Motor neuron (in vitro differentiated cells): ENCODE measurements around the gene DRD5. TPM values are rescaled to one million over a fixed set of nuclear protein-coding genes. Genes with fewer than 3 reads are reported as not detected.
"Not testable (repeated sequence)": the region's sequence is repeated elsewhere in the genome, so short reads cannot be mapped to it uniquely, and the experiment has no call there.

ENCODE experiments used
- ATAC-seq, 8 experiments: fragments of 200-7000 bp; cut with Tn5 transposase; replicated peaks in 6 of 8; 2 replicates each; pipeline ENCODE4 v1.8.0; 2021; ENCODE audit warnings: mild to moderate bottlenecking in 8 of 8, moderate library complexity in 8 of 8
- H3K27ac ChIP-seq, 2 donors: fragments of 250-450 bp; sonication (Bioruptor Pico); 2 replicates each; pipeline ENCODE4 v1.9.0; 2021; ENCODE audit warnings: antibody characterized with exemption in 2 of 2, mild to moderate bottlenecking in 2 of 2, moderate library complexity in 1 of 2
- H3K4me1 ChIP-seq, 2 donors: fragments of 250-450 bp; sonication (Bioruptor Pico); replicated peaks in 1 of 2; 2 replicates each; pipeline ENCODE4 v1.6.1; 2021; ENCODE audit warnings: antibody characterized with exemption in 2 of 2, mild to moderate bottlenecking in 2 of 2, moderate library complexity in 1 of 2
- H3K4me3 ChIP-seq, 5 donors: fragments of 250-450 bp; sonication (Bioruptor Pico); 2 replicates each; pipeline ENCODE4 v1.9.0; 2021; ENCODE audit warnings: antibody characterized with exemption in 5 of 5, mild to moderate bottlenecking in 5 of 5, moderate library complexity in 4 of 5
- WGBS, 10 experiments: fragments of 450-650 bp; shearing (Covaris generic); methylation state at CpG; one replicate each; pipeline ENCODE4 v1.0.0; 2022; 5-methylcytosine and 5-hydroxymethylcytosine counted together
- in situ Hi-C, 9 experiments: fragments of 400-800 bp; cut with MboI; loops; one replicate each; pipeline ENCODE4 v1.15.0; 2021; ENCODE audit warnings: low sequenced_read_pairs in 9 of 9, low pct_unique_long_range_greater_than_20kb in 2 of 9; ENCODE audit not compliant: unreplicated experiment in 9 of 9
- total RNA-seq, 8 experiments: library from RNA; unstranded; fragments of 300-600 nt; gene quantifications; 2 replicates each; pipeline versions ENCODE4 v1.2.3 to v1.2.4, GENCODE V29; 2022

Gene DRD5
- total RNA-seq, 8 experiments from 2014 or later: 0.15 to 0.47 (median 0.17) TPM; not detected in 5

GRCh38 chr4:9773471-9773870 lies 8.0 kb upstream of the DRD5 start:
- 0 to 85% (median 51%) methylated on average over 1 to 2 of the region's 3 CpGs; no CpG with 5 or more reads in 3 of the 10 experiments for WGBS, 10 experiments
- Histone ChIP-seq H3K4me3 (no peak overlapping the region), H3K4me1 (no peaks in the 10 kb centered on the region), H3K27ac (no peak overlapping the region)
- ATAC-seq: no peak
- in situ Hi-C loops: loop anchor here in 3 of 9 experiments (5.0 to 25.0 kb wide), 3 partner anchors 239 to 289 kb away; partner anchors contain the start of gene SLC2A9 (in 1 of the 3)

GRCh38 chr4:9782136-9782436 lies 652 bp downstream of the DRD5 start:
- in situ Hi-C loops: no loop called here
- Histone ChIP-seq H3K4me1 (peaks cover 0 to 3% of the 10 kb centered on the region in 2 donors), H3K4me3 (no peak overlapping the region), H3K27ac (no peak overlapping the region)
- 60 to 74% methylated on average over 2 to 7 of the region's 22 CpGs; no CpG with 5 or more reads in 8 of the 10 experiments for WGBS, 10 experiments
- no peak for ATAC-seq

GRCh38 chr4:9785891-9786290 lies 4.5 kb downstream of the DRD5 start:
- H3K27ac ChIP-seq, H3K4me3 ChIP-seq, H3K4me1 ChIP-seq, ATAC-seq, in situ Hi-C loops: not testable (repeated sequence)
- WGBS, 10 experiments: 17 to 67% (median 52%) methylated on average over 1 to 5 of the region's 5 CpGs; no CpG with 5 or more reads in 2 of the 10 experiments

GRCh38 chr4:9792381-9792780 lies 10.9 kb downstream of the DRD5 start:
- in situ Hi-C loops: no loop called here
- no peak for ATAC-seq
- no peak overlapping the region for H3K4me3 ChIP-seq
- peaks cover 0 to 3% of the 10 kb centered on the region in 2 donors for H3K4me1 ChIP-seq
- 40 to 100% (median 100%) methylated on average over 1 to 3 of the region's 3 CpGs; no CpG with 5 or more reads in 5 of the 10 experiments for WGBS, 10 experiments
- H3K27ac ChIP-seq: no peak overlapping the region

GRCh38 chr4:9796641-9797040 lies 15.2 kb downstream of the DRD5 start:
- H3K27ac ChIP-seq, H3K4me3 ChIP-seq, H3K4me1 ChIP-seq, ATAC-seq, in situ Hi-C loops: not testable (repeated sequence)
- WGBS, 10 experiments: 100% methylated on average over 1 of the region's 2 CpGs; no CpG with 5 or more reads in 9 of the 10 experiments

GRCh38 chr4:9800848-9801247 lies 19.4 kb downstream of the DRD5 start:
- no peak overlapping the region for H3K4me3 ChIP-seq
- ATAC-seq: peak; percentile 26 to 100 (median 49)
- in situ Hi-C loops: no loop called here
- no peak overlapping the region for H3K27ac ChIP-seq
- peaks cover 0 to 9% of the 10 kb centered on the region in 2 donors for H3K4me1 ChIP-seq
- WGBS, 10 experiments: 10 to 100% (median 82%) methylated on average over 1 to 2 of the region's 4 CpGs; no CpG with 5 or more reads in 4 of the 10 experiments

GRCh38 chr4:9804918-9805317 lies 23.5 kb downstream of the DRD5 start:
- 90 to 93% methylated on average over 2 to 3 of the region's 5 CpGs; no CpG with 5 or more reads in 8 of the 10 experiments for WGBS, 10 experiments
- H3K4me3 ChIP-seq: no peak overlapping the region
- in situ Hi-C loops: no loop called here
- peak in 2 of 8 experiments; percentile 92 to 95 for ATAC-seq
- no peak overlapping the region for H3K27ac ChIP-seq
- H3K4me1 ChIP-seq: peaks cover 0 to 9% of the 10 kb centered on the region in 2 donors

GRCh38 chr4:9808077-9808476 lies 26.6 kb downstream of the DRD5 start:
- H3K4me3 ChIP-seq: no peak overlapping the region
- WGBS, 10 experiments: 14 to 49% (median 30%) methylated on average over 2 to 4 of the region's 5 CpGs; no CpG with 5 or more reads in 5 of the 10 experiments
- ATAC-seq: peak in 2 of 8 experiments; percentile 39 to 53
- in situ Hi-C loops: no loop called here
- no peak overlapping the region for H3K27ac ChIP-seq
- no peaks in the 10 kb centered on the region for H3K4me1 ChIP-seq

- no peak for ATAC-seq
- Histone ChIP-seq H3K27ac (no peak overlapping the region), H3K4me1 (no peaks in the 10 kb centered on the region), H3K4me3 (no peak overlapping the region)
- WGBS, 10 experiments: 20 to 92% (median 79%) methylated on average over 2 to 3 of the region's 3 CpGs
- in situ Hi-C loops: no loop called here
These were observed 30.4 kb downstream of the DRD5 start for GRCh38 chr4:9811806-9812205.

GRCh38 chr4:9812501-9813340 lies 31.3 kb downstream of the DRD5 start:
- 5 to 100% (median 68%) methylated on average over 1 to 4 of the region's 4 CpGs for WGBS, 10 experiments
- Histone ChIP-seq H3K4me3 (no peak overlapping the region), H3K4me1 (no peaks in the 10 kb centered on the region), H3K27ac (no peak overlapping the region)
- peak in 1 of 8 experiments; percentile 45 for ATAC-seq
- in situ Hi-C loops: no loop called here

- Histone ChIP-seq H3K4me3 (no peak overlapping the region), H3K4me1 (no peaks in the 10 kb centered on the region), H3K27ac (no peak overlapping the region)
- in situ Hi-C loops: no loop called here
- ATAC-seq: no peak
- WGBS, 10 experiments: 0 to 100% (median 82%) methylated on average over 1 to 3 of the region's 3 CpGs; no CpG with 5 or more reads in 2 of the 10 experiments
These were observed 34.9 kb downstream of the DRD5 start for GRCh38 chr4:9816285-9816684.

GRCh38 chr4:9820343-9820742 lies 38.9 kb downstream of the DRD5 start:
- whole genome bisulfite sequencing, 10 experiments: 0 to 73% (median 55%) methylated on average over 2 to 5 of the region's 5 CpGs
- H3K27ac ChIP-seq: no peak overlapping the region
- H3K4me3 ChIP-seq: no peak overlapping the region
- no peaks in the 10 kb centered on the region for H3K4me1 ChIP-seq
- in situ Hi-C loops: no loop called here
- no peak for ATAC-seq

- in situ Hi-C loops: no loop called here
- no peaks in the 10 kb centered on the region for H3K4me1 ChIP-seq
- ATAC-seq: no peak
- no peak overlapping the region for H3K4me3 ChIP-seq
- 11 to 100% (median 84%) methylated on average over 1 to 3 of the region's 3 CpGs; no CpG with 5 or more reads in 4 of the 10 experiments for WGBS, 10 experiments
- H3K27ac ChIP-seq: no peak overlapping the region
These were observed 43.6 kb downstream of the DRD5 start for GRCh38 chr4:9825049-9825448.
